Muscle layer of colon (tissue), 2 donors: ENCODE data around the gene P2RX3.
"Not testable (repeated sequence)": the region's sequence is repeated elsewhere in the genome, so short reads cannot be mapped to it uniquely, and the experiment has no call there.

Experiments
- H3K27ac ChIP-seq: one replicate; pipeline ENCODE4 v1.7.0; 2013; ENCODE audit warnings: low read depth, mild to moderate bottlenecking, low read length, moderate library complexity
- H3K27me3 ChIP-seq, 2 donors: one replicate each; pipeline ENCODE4 v1.7.0; 2013; ENCODE audit warnings: low read length in 2 of 2, mild to moderate bottlenecking in 2 of 2; ENCODE audit not compliant: insufficient read depth in 2 of 2, control insufficient read depth in 1 of 2
- H3K36me3 ChIP-seq: one replicate; pipeline ENCODE4 v1.7.0; 2013; ENCODE audit warnings: mild to moderate bottlenecking, low read length; ENCODE audit not compliant: insufficient read depth
- H3K4me1 ChIP-seq: one replicate; pipeline ENCODE4 v1.7.0; 2013; ENCODE audit warnings: mild to moderate bottlenecking, low read length; ENCODE audit not compliant: insufficient read depth
- H3K4me3 ChIP-seq, 2 donors: one replicate each; pipeline ENCODE4 v1.7.0; 2013; ENCODE audit warnings: low read length in 2 of 2, low read depth in 1 of 2, mild to moderate bottlenecking in 1 of 2, moderate library complexity in 1 of 2
- H3K9ac ChIP-seq: one replicate; pipeline ENCODE4 v1.7.0; 2013; ENCODE audit warnings: low read length
- H3K9me3 ChIP-seq: one replicate; pipeline ENCODE4 v1.7.0; 2013; ENCODE audit warnings: mild to moderate bottlenecking, low read length
- donor health status: abdominal sarcoma.
- donor health status: Adenocarcinoma of cecum.

P2RX3 gene

DNA sequence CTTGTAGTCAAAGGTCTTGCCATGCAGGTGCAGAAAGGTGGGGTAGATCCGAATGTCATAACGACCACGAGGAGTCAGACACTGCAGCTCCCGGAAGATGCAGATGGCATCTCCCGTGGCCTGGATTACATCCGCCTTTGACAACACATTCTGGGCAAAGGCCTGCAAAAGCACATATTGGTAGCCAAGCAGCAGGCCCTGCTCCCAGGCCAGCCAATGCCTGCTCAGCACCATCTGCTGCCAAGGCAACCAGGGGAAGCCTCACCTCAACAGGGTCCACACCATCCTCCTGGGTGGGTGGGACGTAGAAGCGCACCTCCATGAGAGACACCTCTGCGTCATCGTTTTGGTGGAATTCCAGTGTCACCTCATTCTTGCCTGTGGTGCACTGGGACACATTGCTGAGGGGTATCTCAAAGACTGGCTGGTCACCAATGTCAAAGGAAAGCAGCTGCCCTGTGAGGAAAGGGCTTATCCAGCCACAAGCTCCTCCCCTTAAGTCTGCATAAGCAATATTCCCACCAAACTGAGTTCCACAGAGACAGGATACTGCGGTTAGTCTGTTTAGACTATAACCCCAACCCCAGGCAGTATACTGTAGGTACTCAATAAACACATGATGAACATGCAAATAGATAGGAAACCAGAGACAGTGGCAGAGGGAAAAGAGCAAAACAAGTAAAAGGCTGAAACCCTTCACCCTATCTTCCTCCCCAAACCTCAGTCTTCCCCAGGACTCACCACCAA lies 5.3 kb upstream of the P2RX3 start:
- H3K4me1 ChIP-seq, result peaks cover 18% of the 10 kb centered on the region
- no peak overlapping the region for H3K4me3 ChIP-seq
- H3K27me3 ChIP-seq, result no peaks in the 10 kb centered on the region
- no peak overlapping the region for H3K9ac ChIP-seq
- no peak overlapping the region for H3K27ac ChIP-seq
- H3K9me3 ChIP-seq, result no peaks in the 10 kb centered on the region
- peaks cover 53% of the 10 kb centered on the region for H3K36me3 ChIP-seq

GRCh38 chr11:57335023-57335342 lies 3.2 kb upstream of the P2RX3 start:
- Histone ChIP-seq H3K27ac (peak overlapping the region; percentile 68), H3K9ac (peak overlapping the region; percentile 84), H3K27me3 (no peaks in the 10 kb centered on the region), H3K9me3 (no peaks in the 10 kb centered on the region), H3K4me1 (peaks cover 18% of the 10 kb centered on the region), H3K36me3 (peaks cover 32% of the 10 kb centered on the region), H3K4me3 (peak overlapping the region; percentile 79 to 90)

- H3K27ac ChIP-seq, result peak within 1 kb of the TSS; percentile 68
- peaks cover 18% of the 10 kb centered on the region for H3K4me1 ChIP-seq
- H3K4me3 ChIP-seq, result peak within 1 kb of the TSS; percentile 79 to 90
- no peaks in the 10 kb centered on the region for H3K9me3 ChIP-seq
- no peaks in the 10 kb centered on the region for H3K27me3 ChIP-seq
- H3K36me3 ChIP-seq, result peaks cover 27% of the 10 kb centered on the region
- H3K9ac ChIP-seq, result peak within 1 kb of the TSS; percentile 84
Measured at GRCh38 chr11:57335343-57336110, 2.6 kb upstream of the P2RX3 start, which contains the start of gene SSRP1. SSRP1 (minus strand) TSS chr11:57335892; CDS start chr11:57335121, 771 bp downstream.

GRCh38 chr11:57336111-57336666 lies 2.0 kb upstream of the P2RX3 start:
- Histone ChIP-seq H3K9me3 (no peaks in the 10 kb centered on the region), H3K4me1 (peaks cover 18% of the 10 kb centered on the region), H3K27me3 (no peaks in the 10 kb centered on the region), H3K36me3 (peaks cover 22% of the 10 kb centered on the region), H3K27ac (peak overlapping the region; percentile 68), H3K9ac (peak overlapping the region; percentile 50), H3K4me3 (peak overlapping the region; percentile 79 to 90)

- not testable (repeated sequence) for H3K4me3 ChIP-seq, H3K27me3 ChIP-seq, H3K9me3 ChIP-seq, H3K27ac ChIP-seq, H3K9ac ChIP-seq
- Histone ChIP-seq H3K4me1 (peaks cover 18% of the 10 kb centered on the region), H3K36me3 (peaks cover 15% of the 10 kb centered on the region)
Measured at GRCh38 chr11:57336856-57337255, 1.3 kb upstream of the P2RX3 start.

DNA sequence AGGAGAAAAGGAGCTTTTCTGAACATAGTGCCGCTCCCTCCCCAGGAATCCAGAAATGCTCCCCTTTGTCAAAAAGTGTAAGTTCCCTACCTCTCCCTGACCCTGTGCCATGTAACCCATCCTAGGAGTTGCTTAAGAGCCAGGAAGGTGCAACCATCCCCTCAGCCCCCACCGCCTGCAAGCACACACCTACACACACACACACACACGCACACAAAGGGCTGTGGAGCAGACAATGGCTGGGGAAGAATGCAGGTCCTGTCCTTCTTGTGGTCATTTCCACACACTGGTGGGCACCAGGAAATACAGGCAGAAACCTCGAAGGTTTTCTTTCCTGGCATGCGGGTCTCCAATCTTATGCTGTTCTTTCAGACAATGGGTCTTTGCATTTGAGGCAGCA lies 1.2 kb downstream of the P2RX3 start:
- H3K27me3 ChIP-seq, result no peaks in the 10 kb centered on the region
- no peaks in the 10 kb centered on the region for H3K9me3 ChIP-seq
- no peak overlapping the region for H3K27ac ChIP-seq
- no peaks in the 10 kb centered on the region for H3K36me3 ChIP-seq
- H3K9ac ChIP-seq, result no peak overlapping the region
- peaks cover 14% of the 10 kb centered on the region for H3K4me1 ChIP-seq
- H3K4me3 ChIP-seq, result no peak overlapping the region

DNA sequence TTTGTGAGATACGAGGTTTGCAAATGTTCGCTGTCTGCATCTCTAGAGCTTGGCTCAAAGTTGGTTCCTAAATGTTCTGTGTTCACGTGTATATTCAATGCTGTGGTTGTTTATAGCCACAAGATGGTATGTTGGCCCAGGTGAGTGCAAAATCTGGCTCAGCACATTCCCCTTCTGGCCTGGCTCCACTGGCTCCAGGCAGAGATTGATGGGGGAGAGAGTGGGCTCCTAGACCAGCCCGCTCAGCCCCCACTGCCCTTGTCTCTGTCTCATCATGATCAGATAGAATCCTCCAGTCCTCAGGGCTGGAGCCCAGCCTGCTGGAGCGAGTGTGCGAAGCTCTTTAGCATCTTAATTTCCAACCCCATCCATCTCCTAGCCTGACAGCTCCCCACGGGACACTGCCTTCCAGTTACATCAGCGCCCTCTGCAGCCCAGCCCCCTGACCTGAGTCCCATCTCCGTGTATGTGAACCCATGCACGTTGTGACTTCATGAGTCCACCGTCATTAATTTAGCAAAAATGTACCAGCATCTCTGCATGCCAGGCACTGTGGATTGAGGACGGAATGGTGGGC lies 2.0 kb downstream of the P2RX3 start:
- no peaks in the 10 kb centered on the region for H3K36me3 ChIP-seq
- H3K4me1 ChIP-seq, result peaks cover 6% of the 10 kb centered on the region
- no peak overlapping the region for H3K4me3 ChIP-seq
- no peaks in the 10 kb centered on the region for H3K9me3 ChIP-seq
- H3K27me3 ChIP-seq, result no peaks in the 10 kb centered on the region
- no peak overlapping the region for H3K9ac ChIP-seq
- no peak overlapping the region for H3K27ac ChIP-seq

- Histone ChIP-seq H3K36me3 (no peaks in the 10 kb centered on the region), H3K9ac (no peak overlapping the region), H3K4me3 (no peak overlapping the region), H3K4me1 (peaks cover 2% of the 10 kb centered on the region), H3K27ac (no peak overlapping the region), H3K9me3 (no peaks in the 10 kb centered on the region), H3K27me3 (no peaks in the 10 kb centered on the region)
Measured at GRCh38 chr11:57341250-57341808, 3.2 kb downstream of the P2RX3 start.

- Histone ChIP-seq H3K27ac (no peak overlapping the region), H3K27me3 (no peaks in the 10 kb centered on the region), H3K9me3 (no peaks in the 10 kb centered on the region), H3K9ac (no peak overlapping the region), H3K36me3 (no peaks in the 10 kb centered on the region), H3K4me3 (no peak overlapping the region), H3K4me1 (no peaks in the 10 kb centered on the region)
Measured at GRCh38 chr11:57342702-57343101, 4.5 kb downstream of the P2RX3 start.

GRCh38 chr11:57343825-57344224 lies 5.7 kb downstream of the P2RX3 start:
- Histone ChIP-seq H3K27me3 (no peaks in the 10 kb centered on the region), H3K9me3 (no peaks in the 10 kb centered on the region), H3K27ac (no peak overlapping the region), H3K9ac (no peak overlapping the region), H3K4me1 (no peaks in the 10 kb centered on the region), H3K36me3 (no peaks in the 10 kb centered on the region), H3K4me3 (no peak overlapping the region)

DNA sequence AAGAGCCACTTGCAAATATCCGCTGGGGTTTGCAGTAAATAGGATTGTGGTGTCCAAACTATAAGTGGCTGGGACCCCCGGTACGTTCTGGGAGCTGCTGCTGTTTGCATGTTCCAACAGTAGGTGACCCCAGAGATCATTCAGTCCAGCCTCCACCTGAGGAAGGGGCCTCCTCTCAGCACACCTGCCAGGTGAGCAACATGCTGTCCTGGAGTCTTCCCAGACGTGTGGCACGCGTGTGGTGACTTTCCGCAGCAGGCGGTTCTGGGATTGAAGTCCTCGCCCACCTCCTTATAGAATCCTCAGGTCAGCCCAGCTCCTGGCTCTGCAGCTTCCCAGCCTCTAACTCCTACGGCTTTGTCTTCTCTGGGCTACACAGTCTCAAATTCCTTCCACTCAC lies 6.7 kb downstream of the P2RX3 start:
- H3K9me3 ChIP-seq, result no peaks in the 10 kb centered on the region
- no peaks in the 10 kb centered on the region for H3K27me3 ChIP-seq
- no peak overlapping the region for H3K27ac ChIP-seq
- no peaks in the 10 kb centered on the region for H3K36me3 ChIP-seq
- peaks cover 4% of the 10 kb centered on the region for H3K4me1 ChIP-seq
- H3K9ac ChIP-seq, result no peak overlapping the region
- no peak overlapping the region for H3K4me3 ChIP-seq
